MM.1S (cell line): ENCODE data around the gene MIF.

Experiments
- EZH2 ChIP-seq: fragments of 300-600 bp; sonication (generic); optimal IDR thresholded peaks from 2 replicates; pipeline ENCODE3; 2017; ENCODE audit warnings: low read depth, mild to moderate bottlenecking, antibody characterized with exemption, low read length, mixed read lengths
- TF ChIP-seq, protein P1 (sequence below): fragments of 300-600 bp; sonication (generic); IDR thresholded peaks from 2 replicates; pipeline ENCODE4 v1.5.1; 2016; ENCODE audit warnings: antibody characterized with exemption, low read length, mixed read lengths

DNA sequence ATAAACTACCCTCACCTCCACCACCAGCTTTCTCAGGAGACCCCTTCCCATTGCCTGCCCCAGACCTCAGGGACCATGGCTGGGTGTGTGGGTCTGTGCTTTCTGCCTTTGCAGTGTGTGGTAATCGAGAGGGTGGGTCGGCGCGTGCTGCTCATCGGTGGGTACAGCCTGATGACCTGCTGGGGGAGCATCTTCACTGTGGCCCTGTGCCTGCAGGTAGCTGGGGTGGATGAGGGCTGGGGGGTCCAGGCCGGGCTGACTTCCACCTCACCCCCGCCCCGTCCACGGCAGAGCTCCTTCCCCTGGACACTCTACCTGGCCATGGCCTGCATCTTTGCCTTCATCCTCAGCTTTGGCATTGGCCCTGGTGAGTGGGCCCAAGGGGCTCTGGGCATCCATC lies 10.5 kb upstream of the MIF start:
- TF ChIP-seq, protein P1, sequence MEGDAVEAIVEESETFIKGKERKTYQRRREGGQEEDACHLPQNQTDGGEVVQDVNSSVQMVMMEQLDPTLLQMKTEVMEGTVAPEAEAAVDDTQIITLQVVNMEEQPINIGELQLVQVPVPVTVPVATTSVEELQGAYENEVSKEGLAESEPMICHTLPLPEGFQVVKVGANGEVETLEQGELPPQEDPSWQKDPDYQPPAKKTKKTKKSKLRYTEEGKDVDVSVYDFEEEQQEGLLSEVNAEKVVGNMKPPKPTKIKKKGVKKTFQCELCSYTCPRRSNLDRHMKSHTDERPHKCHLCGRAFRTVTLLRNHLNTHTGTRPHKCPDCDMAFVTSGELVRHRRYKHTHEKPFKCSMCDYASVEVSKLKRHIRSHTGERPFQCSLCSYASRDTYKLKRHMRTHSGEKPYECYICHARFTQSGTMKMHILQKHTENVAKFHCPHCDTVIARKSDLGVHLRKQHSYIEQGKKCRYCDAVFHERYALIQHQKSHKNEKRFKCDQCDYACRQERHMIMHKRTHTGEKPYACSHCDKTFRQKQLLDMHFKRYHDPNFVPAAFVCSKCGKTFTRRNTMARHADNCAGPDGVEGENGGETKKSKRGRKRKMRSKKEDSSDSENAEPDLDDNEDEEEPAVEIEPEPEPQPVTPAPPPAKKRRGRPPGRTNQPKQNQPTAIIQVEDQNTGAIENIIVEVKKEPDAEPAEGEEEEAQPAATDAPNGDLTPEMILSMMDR = no peak
- TF ChIP-seq EZH2 = no peak
